ENCODE data around the gene PARP8.

DNA sequence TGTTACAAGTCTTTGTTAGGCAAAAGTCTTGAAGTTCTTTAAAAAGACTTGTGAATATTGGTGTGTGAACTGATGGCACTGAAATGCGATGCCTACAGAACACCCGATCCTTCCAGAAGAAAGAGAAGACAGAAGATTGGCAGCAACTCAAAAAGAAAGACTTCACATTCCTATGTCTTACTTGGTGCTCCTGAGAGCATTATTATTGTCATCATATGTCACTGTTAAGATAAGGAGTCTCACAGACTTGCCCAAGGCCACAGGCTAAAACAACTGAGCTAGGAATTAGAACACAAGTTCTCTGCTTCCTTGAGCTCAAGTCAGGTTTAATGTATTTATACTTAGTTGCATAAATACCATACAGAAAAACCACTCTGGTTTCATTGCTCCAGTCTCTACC is 198.0 kb downstream of the PARP8 start:
- TF ChIP-seq, protein P1, sequence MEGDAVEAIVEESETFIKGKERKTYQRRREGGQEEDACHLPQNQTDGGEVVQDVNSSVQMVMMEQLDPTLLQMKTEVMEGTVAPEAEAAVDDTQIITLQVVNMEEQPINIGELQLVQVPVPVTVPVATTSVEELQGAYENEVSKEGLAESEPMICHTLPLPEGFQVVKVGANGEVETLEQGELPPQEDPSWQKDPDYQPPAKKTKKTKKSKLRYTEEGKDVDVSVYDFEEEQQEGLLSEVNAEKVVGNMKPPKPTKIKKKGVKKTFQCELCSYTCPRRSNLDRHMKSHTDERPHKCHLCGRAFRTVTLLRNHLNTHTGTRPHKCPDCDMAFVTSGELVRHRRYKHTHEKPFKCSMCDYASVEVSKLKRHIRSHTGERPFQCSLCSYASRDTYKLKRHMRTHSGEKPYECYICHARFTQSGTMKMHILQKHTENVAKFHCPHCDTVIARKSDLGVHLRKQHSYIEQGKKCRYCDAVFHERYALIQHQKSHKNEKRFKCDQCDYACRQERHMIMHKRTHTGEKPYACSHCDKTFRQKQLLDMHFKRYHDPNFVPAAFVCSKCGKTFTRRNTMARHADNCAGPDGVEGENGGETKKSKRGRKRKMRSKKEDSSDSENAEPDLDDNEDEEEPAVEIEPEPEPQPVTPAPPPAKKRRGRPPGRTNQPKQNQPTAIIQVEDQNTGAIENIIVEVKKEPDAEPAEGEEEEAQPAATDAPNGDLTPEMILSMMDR (conservative IDR thresholded peaks at IDR 0.05) = no peak
- no peak for TF ChIP-seq ZFX (IDR thresholded peaks at IDR 0.05)

Measured in C4-2B (cell line).